IPS-18c (cell line): ENCODE data around the gene CCDC80.

Source experiments
- H3K4me3 ChIP-seq: 2 replicates; pipeline ENCODE4 v1.7.0; 2013; ENCODE audit warnings: low read depth, mild to moderate bottlenecking, low read length, moderate library complexity; ENCODE audit not compliant: insufficient read depth
- H3K9me3 ChIP-seq: one replicate; pipeline ENCODE4 v1.6.1; 2013; ENCODE audit warnings: mild to moderate bottlenecking, low read length, moderate library complexity; ENCODE audit not compliant: control insufficient read depth, insufficient read depth

CCDC80 gene

DNA sequence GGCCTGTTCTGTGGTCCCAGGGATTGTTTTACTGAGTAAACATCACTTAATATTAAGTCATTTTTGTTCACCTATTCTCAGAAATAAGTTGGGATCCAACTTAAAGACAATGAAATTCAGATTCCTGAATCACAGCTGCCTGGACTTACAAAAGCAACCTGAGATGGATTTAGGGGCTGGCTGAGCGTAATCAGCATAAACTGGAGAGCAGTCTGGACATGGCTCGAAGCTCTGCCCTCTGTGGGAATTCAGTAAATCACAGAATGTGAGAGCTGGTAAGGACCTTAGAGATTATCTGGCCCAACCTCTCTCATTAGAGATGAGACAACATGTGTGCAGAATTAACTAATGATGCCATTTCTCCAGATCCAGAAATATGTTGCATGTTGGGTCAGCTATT is 23.7 kb downstream of the CCDC80 start:
- no peaks in the 10 kb centered on the region for H3K9me3 ChIP-seq
- H3K4me3 ChIP-seq, result no peak overlapping the region

DNA sequence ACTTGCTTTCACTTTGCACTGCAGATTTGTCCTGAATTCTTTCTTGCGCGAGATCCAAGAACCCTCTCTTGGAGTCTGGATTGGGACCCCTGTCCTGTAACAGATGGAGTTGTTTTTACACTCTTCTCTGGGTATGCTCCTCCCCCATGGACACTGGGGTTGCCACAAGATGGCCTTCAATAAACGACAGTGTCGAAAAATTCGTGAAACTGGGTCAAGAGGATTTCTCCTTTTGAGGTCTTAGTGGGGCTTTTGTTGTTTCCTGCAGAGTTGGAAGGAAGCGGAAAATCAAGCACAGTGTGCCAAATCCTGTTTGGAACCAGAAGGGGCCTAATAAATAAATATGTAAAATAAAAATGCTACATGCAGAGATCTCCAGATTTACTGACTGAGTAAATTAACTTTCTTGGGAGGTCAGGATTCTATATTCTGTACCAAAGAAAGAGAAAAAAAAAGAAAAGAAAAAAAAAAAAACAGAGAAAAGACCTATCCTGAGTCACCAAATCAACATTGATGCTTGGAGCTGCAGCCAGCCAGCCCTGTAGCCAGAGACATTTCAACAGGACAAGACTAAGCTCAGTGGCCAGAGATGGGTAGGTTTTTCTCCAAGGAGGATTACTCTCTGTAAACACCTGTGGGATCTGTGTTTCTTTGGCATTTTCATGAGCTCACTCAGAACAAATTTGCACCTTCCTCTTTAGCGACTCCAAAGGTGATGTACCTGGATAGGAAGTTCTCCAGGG is 24.8 kb downstream of the CCDC80 start:
- Histone ChIP-seq H3K9me3 (no peaks in the 10 kb centered on the region), H3K4me3 (no peak overlapping the region)

DNA sequence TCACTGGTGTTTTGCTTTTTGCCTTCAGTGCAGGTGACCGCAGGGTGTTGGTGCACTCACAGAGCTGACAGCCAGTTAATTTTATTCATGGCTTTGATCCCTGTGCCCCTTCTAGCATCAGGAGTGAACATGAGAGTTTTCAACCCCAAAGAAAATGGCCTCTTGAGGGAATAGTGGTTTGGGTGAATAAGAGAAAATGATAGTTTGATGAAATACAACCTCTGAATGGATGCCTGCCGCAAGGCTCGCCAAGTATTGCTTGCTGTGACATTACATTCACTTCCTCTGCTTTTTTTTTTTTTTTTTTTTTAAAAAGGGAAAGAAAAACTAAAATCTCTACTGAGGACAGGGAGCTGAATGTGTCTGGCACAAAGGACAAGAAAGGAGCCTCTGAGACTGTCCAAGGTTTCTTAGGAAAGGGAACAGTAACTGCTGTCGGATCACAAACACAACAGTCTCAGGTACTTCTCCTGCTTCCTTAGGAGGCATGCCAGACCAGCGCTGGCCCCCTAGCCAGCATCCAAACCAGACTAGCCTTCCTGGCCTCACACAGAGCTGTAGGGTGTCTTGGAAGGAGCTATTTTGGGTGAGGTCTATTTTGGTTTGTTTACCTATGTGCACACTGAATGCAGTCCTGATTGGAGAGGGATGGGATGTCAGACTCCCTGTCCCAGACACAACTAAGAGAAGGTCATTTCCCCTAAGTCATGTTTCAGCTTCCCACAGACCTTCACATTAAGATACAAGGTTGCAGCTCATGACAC is 29.0 kb downstream of the CCDC80 start:
- Histone ChIP-seq H3K9me3 (no peaks in the 10 kb centered on the region), H3K4me3 (no peak overlapping the region)

DNA sequence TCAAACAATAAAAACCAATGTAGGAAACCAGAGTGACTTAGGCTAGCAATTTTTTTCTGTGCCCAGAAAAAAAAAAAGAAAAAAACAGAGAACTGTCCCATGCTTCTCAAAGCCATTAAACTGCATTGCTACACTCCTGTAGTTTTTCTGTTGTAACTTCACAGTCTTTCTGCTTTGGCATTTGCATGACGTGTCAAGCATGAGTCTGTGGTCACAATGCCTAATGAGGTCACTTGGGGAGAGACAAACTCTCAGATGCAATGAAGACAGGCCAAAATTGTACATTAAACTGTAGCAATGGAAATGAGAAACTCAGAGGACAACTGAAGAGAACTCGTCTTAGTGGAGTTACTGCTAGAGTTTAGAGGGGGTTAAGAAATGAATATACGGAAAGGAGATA is 30.8 kb downstream of the CCDC80 start:
- Histone ChIP-seq H3K4me3 (no peak overlapping the region), H3K9me3 (no peaks in the 10 kb centered on the region)

DNA sequence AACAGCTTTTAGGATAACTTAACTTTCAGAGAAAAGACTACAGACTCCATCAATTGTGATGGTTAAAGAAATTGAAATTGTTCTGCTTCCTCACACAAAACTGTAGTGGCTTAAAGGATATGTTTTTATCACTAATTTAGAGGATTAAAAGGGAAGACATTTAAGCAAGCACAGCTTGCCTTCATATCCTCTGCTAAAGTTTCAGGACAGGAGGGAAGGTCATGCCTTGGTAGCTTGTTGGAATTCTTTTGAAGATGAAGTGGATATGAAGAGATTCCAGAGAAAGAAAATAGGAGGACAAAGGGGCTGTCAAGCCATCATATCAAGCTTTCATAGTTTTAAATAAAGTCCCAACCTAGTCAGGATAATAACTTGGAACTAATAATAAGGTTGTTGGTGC is 33.1 kb downstream of the CCDC80 start:
- H3K9me3 ChIP-seq, result no peaks in the 10 kb centered on the region
- no peak overlapping the region for H3K4me3 ChIP-seq

DNA sequence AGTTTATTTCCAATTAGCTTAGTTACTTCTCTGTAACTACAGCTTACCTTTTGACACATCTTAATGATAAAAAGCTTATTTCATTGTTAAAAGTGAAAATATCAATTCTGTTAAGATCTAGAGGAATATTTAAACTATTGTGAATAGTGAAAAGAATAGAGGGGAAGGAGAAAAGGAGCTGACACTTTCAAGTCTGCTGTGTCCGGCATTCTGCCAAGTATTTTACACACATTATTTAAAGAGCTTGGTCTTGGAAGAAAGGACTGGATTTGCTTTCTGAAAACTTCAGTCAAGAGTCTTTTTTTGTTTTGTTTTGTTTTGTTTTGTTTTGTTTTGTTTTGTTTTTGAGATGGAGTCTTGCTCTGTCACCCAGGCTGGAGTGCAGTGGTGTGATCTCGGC is 34.8 kb downstream of the CCDC80 start:
- Histone ChIP-seq H3K4me3 (no peak overlapping the region), H3K9me3 (no peaks in the 10 kb centered on the region)

DNA sequence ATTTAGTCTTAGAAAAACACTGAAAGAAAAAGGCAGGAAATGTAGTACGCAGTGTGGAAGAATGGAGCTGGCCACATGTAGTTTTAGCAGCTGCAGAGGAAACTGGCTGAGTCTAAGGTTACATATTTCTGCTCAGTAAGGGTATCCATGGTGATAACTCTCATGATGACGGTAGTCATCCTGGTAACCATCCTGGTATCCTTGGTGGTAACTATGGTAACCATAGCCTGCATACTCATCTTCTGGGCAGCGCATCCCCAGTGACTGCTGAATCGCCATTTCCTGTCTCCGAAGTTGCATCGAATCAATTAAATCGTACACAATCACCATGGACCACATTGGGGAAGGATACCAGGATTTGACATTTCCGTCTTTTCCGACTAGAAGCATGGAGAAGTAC is 35.7 kb downstream of the CCDC80 start:
- H3K9me3 ChIP-seq, result no peaks in the 10 kb centered on the region
- no peak overlapping the region for H3K4me3 ChIP-seq

DNA sequence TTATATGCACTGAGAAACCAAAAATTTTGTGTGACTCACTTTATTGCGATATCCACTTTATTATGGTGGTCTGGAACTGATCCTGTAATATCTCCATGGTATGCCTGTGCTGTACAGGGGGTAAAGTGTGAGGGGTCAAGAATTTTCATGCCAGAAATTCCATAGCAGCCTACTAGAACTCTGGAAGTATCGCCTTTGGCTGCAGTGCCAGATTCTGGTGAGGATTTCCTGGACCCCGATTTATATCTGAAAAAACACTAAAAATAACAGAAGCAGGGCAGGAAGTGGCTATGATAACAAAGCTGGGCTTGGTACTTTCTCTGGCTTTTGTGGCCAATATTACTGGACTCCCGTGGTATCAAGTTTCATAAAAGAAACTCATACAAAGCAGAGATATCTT is 36.4 kb downstream of the CCDC80 start:
- H3K4me3 ChIP-seq, result no peak overlapping the region

DNA sequence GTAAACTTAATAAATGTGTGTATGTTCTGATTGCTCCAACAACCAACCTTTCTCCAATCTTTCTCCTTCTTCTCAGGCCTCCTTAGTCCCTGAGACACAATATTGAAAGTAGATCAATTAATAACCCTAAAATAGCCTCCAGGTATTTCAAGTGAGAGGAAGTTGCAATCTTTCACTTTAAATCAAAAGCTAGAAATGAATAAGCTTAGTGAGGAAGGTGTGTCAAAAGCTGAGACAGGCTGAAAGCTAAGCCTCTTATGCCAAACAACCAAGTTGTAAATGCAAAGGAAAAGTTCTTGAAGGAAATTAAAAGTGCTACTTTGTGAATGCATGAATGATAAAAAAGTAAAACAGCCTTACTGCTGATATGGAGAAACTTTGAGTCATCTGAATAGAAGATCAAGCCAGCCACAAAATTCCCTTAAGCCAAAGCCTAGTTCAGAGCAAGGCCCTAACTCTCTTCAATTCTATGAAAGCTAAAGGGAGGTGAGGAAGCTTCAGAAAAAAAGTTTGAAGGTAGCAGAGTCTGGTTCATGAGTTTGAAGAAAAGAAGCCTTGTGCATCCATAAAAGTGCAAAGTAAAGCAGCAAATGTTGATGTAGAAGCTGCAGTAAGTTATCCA is 38.6 kb downstream of the CCDC80 start:
- no peak overlapping the region for H3K4me3 ChIP-seq
- no peaks in the 10 kb centered on the region for H3K9me3 ChIP-seq

More for the DNA sequence above, 36.4 kb downstream of the CCDC80 start:
- no peaks in the 10 kb centered on the region for H3K9me3 ChIP-seq

DNA sequence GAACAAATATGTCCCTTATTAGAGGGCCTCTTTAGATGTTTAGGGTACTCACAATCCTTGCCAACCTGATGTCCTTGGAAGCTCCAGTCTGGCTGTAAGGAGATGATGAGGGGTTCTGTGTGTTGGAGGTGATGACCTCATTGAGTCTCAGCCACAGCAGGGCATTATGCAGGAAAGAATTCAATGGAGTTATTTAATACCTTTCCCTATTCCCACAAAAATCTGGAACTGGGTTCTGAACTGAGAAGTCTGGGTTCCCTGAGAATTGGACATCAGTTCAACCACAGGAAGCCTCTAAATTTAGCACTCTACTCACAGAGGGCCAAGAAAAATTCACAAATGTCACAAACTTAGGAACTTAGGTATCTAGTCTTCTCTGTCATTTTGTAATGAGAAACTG is 42.2 kb downstream of the CCDC80 start:
- Histone ChIP-seq H3K4me3 (no peak overlapping the region), H3K9me3 (no peaks in the 10 kb centered on the region)

DNA sequence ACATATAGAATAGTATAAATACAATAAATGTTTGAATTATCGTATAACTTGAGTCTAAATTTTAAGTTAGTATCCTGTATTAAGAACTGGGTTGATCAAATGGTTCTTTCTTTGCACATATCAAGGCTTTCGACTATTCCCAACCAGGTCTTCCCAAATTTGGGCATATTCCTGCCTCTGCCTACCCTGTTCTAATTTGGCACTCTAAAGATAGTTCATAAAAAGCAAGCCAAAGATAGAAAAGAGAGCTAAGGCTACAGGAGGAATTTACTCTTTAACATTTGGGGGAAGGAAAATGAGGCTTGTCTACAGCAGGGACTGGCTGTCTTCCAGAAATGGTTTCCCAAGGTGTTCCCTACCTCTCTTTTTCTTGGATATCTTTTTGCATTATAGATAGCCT is 43.0 kb downstream of the CCDC80 start:
- H3K9me3 ChIP-seq, result no peaks in the 10 kb centered on the region

DNA sequence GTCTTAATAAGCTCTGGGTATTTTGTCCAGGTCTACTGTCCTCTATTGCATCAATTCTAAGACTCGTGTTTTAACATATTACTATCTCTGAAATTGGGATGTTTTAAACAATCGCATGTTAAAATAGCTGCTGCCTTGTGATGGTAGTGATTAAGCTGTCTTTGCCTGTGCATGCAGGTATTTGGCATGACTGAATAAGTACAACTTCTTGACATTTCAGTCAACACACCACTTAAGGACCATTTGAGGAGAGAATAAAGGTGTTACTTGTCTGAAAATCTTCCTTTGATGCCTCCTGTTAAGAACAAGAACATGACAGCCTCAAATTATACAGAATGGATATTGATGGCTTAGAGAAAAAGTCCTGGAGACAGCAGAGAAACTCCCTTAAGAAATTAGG is 46.1 kb downstream of the CCDC80 start:
- H3K4me3 ChIP-seq, result no peak overlapping the region
- H3K9me3 ChIP-seq, result no peaks in the 10 kb centered on the region

More for the DNA sequence above, 43.0 kb downstream of the CCDC80 start:
- H3K4me3 ChIP-seq, result no peak overlapping the region

DNA sequence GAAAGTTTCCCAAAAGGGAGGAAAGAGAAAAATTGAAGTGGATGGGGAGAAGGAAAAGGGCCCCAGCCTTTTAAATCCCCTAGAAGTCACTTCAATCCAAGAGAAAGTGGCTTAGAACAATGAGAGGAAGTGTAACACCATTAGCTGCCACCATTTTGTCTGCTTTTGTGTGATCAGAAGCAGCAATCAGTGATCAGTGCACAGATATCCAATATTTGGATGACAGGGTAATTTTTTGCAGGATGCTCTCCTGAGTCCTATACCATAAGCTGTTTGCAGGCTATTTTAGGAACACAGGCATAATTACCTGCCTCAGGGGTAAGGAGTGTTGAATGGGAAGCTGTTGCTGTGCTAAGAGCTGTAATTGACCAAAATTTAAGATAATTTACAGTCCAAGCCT is 47.7 kb downstream of the CCDC80 start:
- no peak overlapping the region for H3K4me3 ChIP-seq
- no peaks in the 10 kb centered on the region for H3K9me3 ChIP-seq

DNA sequence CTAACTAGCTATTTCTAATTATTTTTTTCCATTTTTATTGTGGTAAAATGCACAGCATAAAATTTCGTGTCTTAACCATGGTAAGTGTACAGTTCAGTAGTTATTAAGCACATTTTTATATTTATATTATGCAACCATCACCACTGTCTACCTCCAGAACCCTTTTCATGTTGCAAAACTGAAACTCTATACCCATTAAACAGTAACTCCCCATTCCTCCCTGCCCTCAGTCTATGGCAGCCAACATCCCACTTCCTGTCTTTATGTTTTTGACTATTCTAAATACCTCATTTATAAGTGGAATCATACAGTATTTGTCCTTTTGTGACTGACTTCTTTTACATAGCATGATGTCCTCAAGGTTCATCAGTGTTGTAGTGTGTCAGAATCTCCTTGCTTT is 53.6 kb downstream of the CCDC80 start:
- no peaks in the 10 kb centered on the region for H3K9me3 ChIP-seq
- no peak overlapping the region for H3K4me3 ChIP-seq

DNA sequence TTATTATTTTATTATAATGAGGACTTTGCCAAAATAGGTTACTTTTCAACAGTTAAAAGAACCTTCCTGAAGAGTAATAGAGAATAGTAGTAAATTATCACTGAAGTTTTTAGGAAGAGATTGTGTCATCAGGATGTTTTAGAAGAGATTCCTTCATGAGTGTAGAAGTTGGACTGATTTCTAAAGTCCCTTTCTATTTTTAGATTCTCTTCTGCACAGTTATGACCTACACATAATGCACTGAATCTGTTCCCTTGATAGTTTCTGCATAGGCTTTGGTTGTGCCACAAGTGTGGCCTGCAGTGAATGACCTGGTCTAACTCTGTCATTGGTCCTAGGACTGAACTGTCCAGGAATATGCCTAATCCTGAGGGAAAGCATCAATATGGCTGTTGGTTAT is 55.2 kb downstream of the CCDC80 start:
- Histone ChIP-seq H3K9me3 (no peaks in the 10 kb centered on the region), H3K4me3 (no peak overlapping the region)

DNA sequence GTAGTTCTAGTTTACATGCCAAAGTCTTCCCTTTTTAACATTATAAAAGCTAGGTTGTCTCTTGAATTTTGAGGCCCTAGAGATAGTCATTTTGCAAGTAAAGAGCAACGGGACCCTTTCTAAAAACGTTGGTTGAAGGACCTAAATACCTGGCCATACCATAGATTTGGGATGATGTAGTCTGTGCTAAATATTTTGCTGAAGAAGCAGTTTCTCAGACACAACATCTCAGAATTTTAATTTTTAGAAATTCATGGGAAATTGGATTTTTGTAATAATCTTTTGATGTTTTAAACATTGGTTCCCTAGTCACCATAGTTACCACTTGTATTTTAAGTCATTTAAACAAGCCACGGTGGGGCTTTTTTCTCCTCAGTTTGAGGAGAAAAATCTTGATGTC is 57.8 kb downstream of the CCDC80 start:
- H3K4me3 ChIP-seq, result no peak overlapping the region
- no peaks in the 10 kb centered on the region for H3K9me3 ChIP-seq

DNA sequence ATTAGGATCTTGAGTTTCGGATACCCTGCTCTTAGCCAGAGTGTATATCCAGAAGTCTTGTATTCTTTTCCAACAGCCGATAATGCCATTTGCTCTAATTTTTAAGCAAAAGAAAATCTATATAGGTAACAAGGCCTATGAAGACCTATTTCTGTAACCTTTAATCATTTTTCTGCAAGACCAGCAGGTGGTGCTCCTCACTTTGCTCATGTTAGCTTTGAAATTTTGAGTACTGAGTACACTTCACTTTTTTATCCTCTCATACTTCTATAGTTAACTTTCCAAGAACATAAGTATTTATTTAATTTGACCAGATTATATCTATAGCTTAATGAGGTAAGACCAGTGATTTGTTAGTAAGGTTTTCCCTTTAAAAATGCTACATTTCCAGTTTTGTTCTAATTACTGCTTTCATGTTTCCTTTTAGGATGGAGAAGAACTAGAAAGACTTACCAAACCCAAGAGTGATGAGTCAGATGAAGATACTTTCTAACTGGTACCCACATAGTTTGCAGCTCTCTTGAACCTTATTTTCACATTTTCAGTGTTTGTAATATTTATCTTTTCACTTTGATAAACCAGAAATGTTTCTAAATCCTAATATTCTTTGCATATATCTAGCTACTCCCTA is 58.6 kb downstream of the CCDC80 start:
- Histone ChIP-seq H3K9me3 (no peaks in the 10 kb centered on the region), H3K4me3 (no peak overlapping the region)

DNA sequence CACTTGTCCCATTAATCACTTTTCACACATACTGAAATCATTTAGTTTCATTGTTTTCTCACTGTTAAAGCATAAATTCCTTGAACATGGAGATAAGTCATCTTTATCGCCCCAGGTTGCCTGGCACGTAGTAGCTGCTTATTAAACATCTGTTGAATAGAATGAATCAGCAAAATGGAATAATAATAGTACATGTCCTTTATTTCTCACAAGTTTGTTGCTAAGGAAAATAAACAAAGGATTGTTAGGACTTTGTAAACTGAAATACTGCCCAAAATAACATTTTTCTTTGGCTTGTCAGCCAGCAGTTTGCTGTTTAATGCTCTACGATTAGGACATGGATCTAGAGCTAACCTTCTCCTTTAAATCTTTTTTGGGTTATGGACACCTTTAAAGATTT is 61.2 kb downstream of the CCDC80 start:
- Histone ChIP-seq H3K9me3 (no peaks in the 10 kb centered on the region), H3K4me3 (no peak overlapping the region)
